NCI-H510A (cell line): ENCODE measurements around the gene TMEM129.
A peak's percentile ranks its signal among the peaks of the same experiment; 100 is the strongest.

ENCODE experiments used
- DNase-seq: peaks from one replicate; lab custom pipeline; 2025; lab: John Stamatoyannopoulos, UW

TMEM129 gene

DNA sequence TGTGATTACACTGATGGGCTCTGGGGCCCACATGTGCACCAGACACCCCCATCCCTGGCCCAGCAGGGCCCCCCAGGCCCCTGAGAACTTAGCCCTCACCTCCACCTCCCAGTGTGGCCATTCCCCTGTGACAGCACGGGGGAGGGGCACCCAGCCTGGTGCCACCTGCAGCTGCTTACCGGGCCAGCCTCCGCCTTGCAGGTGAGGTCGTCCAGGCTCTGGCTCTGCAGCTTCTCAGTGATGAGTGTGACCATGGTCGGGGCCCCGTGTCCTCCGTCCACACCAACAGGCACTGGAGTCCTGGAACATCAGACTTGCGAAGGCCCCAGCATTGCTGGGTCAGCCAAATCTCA lies 52.7 kb downstream of the TMEM129 start:
- DNase-seq = peak; percentile 10

DNA sequence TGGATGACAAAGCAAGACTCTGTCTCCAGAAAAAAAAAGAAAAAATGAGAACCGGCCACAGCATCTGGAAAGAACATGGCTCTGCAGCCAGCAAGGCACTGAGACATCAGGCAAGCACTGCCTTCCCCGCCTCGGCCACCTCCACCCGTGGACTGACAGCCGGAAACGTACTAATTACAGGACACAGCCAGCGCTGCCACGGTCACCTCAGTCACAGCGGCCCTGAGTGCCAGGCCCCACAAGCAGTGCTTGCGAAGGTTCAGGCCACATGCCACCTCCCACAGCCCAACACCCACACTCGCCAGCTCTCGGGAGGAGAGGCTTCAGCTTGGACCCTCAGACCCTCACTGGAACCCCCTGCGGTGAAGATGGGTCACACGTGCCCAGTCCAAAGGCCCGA lies 53.9 kb downstream of the TMEM129 start:
- DNase-seq = no peak

DNA sequence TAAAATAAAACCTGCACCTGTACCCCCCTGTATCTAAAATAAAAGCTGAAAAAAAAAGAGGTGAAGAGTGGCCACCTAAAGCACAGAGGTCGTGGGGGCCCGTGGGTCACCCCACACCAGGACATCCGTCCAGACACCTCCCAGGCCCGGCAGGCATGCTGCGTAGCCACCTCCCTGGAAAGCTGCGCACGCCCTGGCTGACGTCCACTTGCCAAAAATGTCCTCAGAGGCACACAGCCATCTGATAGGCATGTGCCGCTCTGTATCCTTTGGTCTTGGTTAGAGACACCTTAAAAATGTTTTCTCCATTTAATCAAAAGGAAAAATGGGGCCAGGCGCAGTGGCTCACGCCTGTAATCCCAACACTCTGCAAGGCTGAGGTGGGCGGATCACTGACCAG lies 54.7 kb downstream of the TMEM129 start:
- DNase-seq = no peak
